Measurements from ENCODE around the gene MAP2K7.
A peak's percentile ranks its signal among the peaks of the same experiment; 100 is the strongest.

The MAP2K7 gene

GRCh38 chr19:7913652-7914051, 10.0 kb downstream of the MAP2K7 start:
- no peak for TF ChIP-seq CTCF (IDR thresholded peaks at IDR 0.05; ENCODE audit: extremely low read depth, missing control alignments)
- DNase-seq (ENCODE audit: low spot score): no peak

- DNase-seq (ENCODE audit: low spot score): no peak
- no peak for TF ChIP-seq CTCF (IDR thresholded peaks at IDR 0.05; ENCODE audit: extremely low read depth, missing control alignments)
These were observed 10.4 kb downstream of the MAP2K7 start for GRCh38 chr19:7914099-7914498.

- no peak for DNase-seq (ENCODE audit: low spot score)
- no peak for TF ChIP-seq CTCF (IDR thresholded peaks at IDR 0.05; ENCODE audit: extremely low read depth, missing control alignments)
These were observed 10.9 kb downstream of the MAP2K7 start, which contains the start of gene TGFBR3L for GRCh38 chr19:7914598-7915045. TGFBR3L (plus strand) TSS chr19:7914830.

- no peak for TF ChIP-seq CTCF (IDR thresholded peaks at IDR 0.05; ENCODE audit: extremely low read depth, missing control alignments)
- no peak for DNase-seq (ENCODE audit: low spot score)
These were observed 11.8 kb downstream of the MAP2K7 start for GRCh38 chr19:7915250-7916102.

- TF ChIP-seq CTCF (IDR thresholded peaks at IDR 0.05; ENCODE audit: extremely low read depth, missing control alignments): no peak
- peak; percentile 60 for DNase-seq (ENCODE audit: low spot score)
These were observed 12.7 kb downstream of the MAP2K7 start for GRCh38 chr19:7916103-7916954.

- DNase-seq (ENCODE audit: low spot score): no peak
- no peak for TF ChIP-seq CTCF (IDR thresholded peaks at IDR 0.05; ENCODE audit: extremely low read depth, missing control alignments)
These were observed 13.2 kb downstream of the MAP2K7 start for GRCh38 chr19:7916955-7917266.

Data from GM20000 (cell line).